Glomerular endothelial cell (primary cell): ENCODE data around the gene ASIC3. TPM values are rescaled to one million over a fixed set of nuclear protein-coding genes. Genes with fewer than 3 reads are reported as not detected.

Experiments used
- DNase-seq: peaks from one replicate; pipeline ENCODE4 v3.0.0-alpha.2; 2011; ENCODE audit warnings: low read depth, low spot score; ENCODE audit errors: extremely low read depth
- total RNA-seq: library from RNA; depleted of rRNA; stranded (reverse); fragments of >200 nt; gene quantifications from 2 replicates; pipeline ENCODE4 v1.2.3, GENCODE V29; 2015

ASIC3 gene
- total RNA-seq, 1 donor from 2014 or later = 1.6 TPM

- no peak for DNase-seq
Observed at GRCh38 chr7:151100921-151101320, 52.6 kb downstream of the ASIC3 start.

- DNase-seq = no peak
Observed at GRCh38 chr7:151101621-151102396, 53.5 kb downstream of the ASIC3 start.

Other genes starting within 250 kb of the ASIC3 start
- not detected in 2 replicates for gene TMEM176B, start 248.2 kb upstream of the ASIC3 start, total RNA-seq
- gene TMEM176A, start 247.8 kb upstream of the ASIC3 start, total RNA-seq = not detected in 2 replicates
- gene AOC1, start 196.0 kb upstream of the ASIC3 start, total RNA-seq = not detected in 2 replicates
- 0.87 TPM in 1 of 2 replicates, not detected in the other for gene KCNH2, start 70.2 kb upstream of the ASIC3 start, total RNA-seq
- 16.5 and 22.0 TPM in 2 replicates for gene NOS3, start 57.5 kb upstream of the ASIC3 start, total RNA-seq
- gene ATG9B, start 24.0 kb upstream of the ASIC3 start, total RNA-seq = 0.10 TPM in 1 of 2 replicates, not detected in the other
- 24.5 and 47.5 TPM in 2 replicates for gene ABCB8, start 20.1 kb upstream of the ASIC3 start, total RNA-seq
- gene CDK5, start 9.4 kb downstream of the ASIC3 start, total RNA-seq = 19.1 and 21.1 TPM in 2 replicates
- gene SLC4A2, start 11.1 kb downstream of the ASIC3 start, total RNA-seq = 114 and 175 TPM in 2 replicates
- gene FASTK, start 32.3 kb downstream of the ASIC3 start, total RNA-seq = 67.0 and 81.7 TPM in 2 replicates
- gene TMUB1, start 35.0 kb downstream of the ASIC3 start, total RNA-seq = 40.1 and 50.9 TPM in 2 replicates
- 70.7 and 99.7 TPM in 2 replicates for gene AGAP3, start 37.9 kb downstream of the ASIC3 start, total RNA-seq
- not detected in 2 replicates for gene GBX1, start 119.2 kb downstream of the ASIC3 start, total RNA-seq
- not detected in 2 replicates for gene ASB10, start 138.7 kb downstream of the ASIC3 start, total RNA-seq
- gene H2BK1, start 162.0 kb downstream of the ASIC3 start, total RNA-seq = not detected in 2 replicates
- gene ABCF2, start 178.7 kb downstream of the ASIC3 start, total RNA-seq = 58.3 and 59.3 TPM in 2 replicates
- gene CHPF2, start 184.0 kb downstream of the ASIC3 start, total RNA-seq = 116 and 140 TPM in 2 replicates
- 5.5 and 5.6 TPM in 2 replicates for gene SMARCD3, start 200.2 kb downstream of the ASIC3 start, total RNA-seq